ENCODE measurements around the gene CFAP20DC.

- no peak for TF ChIP-seq BRCA1 (CRISPR knock-in tag; IDR thresholded peaks at IDR 0.05)
- TF ChIP-seq ZNF558 (CRISPR knock-in tag; IDR thresholded peaks at IDR 0.05; ENCODE audit: borderline replicate concordance): no peak
- TF ChIP-seq HNRNPL (IDR thresholded peaks at IDR 0.05; ENCODE audit: low read depth, low read length): no peak
- no peak for TF ChIP-seq TFE3 (CRISPR knock-in tag; IDR thresholded peaks at IDR 0.05)
- TF ChIP-seq FOXA3 (CRISPR knock-in tag; IDR thresholded peaks at IDR 0.05): no peak
Measured at GRCh38 chr3:58749948-58750347, 299.9 kb downstream of the CFAP20DC start.

Measured in HepG2 (cell line).